GM18951 (cell line): ENCODE measurements around the gene ACTRT3.
"Not testable (repeated sequence)": the region's sequence is repeated elsewhere in the genome, so short reads cannot be mapped to it uniquely, and the experiment has no call there.

Experiments used
- POLR2A ChIP-seq: IDR thresholded peaks from 4 replicates; pipeline ENCODE4 v1.6.1; 2011; ENCODE audit warnings: mild to moderate bottlenecking; ENCODE audit not compliant: insufficient read length, insufficient read depth; ENCODE audit errors: extremely low read depth
- in situ Hi-C: fragments of 300-500 bp; cut with MboI; formaldehyde crosslinking; loops from one replicate; pipeline ENCODE4 v1.12.0; 2022; ENCODE audit warnings: low sequenced_read_pairs, mixed read lengths, inconsistent platforms; ENCODE audit not compliant: unreplicated experiment

Gene ACTRT3

DNA sequence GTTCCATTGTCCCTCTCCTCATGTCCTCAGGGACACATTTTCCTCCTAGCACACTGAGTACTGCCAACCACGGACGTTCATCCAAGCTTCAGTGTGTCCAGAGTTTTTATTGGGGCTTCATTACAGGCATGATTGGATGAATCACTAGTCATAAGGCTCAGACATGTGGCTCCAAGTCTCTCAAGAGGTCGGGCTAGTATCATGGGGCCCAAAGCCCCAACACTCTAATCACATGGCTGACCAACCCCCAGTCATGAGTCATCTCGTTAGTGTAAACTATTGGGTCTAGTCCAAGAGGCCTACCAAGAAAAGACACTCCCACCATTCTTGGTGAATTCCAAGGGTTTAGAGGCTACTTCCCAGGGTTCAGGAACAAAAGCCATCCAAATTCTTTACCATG lies 8.9 kb downstream of the ACTRT3 start:
- no peak for TF ChIP-seq POLR2A
- in situ Hi-C loops: no loop called here

DNA sequence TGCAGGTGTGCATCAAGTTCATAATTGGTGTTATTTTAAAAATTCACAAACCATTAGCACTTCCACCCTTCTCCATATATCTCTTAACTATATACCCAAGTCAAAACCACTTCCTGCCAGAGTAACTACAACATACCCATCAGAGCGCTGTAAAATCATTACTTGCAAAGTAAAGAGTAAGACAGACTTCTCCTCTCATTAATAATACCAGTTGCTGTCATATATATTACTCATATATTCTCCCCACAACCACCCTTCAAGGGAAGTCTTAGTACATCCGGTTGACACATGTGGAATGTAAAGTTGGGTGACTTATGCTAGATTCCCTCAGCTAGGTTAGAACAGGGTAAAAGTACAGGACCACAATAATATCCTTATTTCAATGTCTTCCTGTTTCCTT lies 10.1 kb downstream of the ACTRT3 start:
- in situ Hi-C loops: no loop called here
- TF ChIP-seq POLR2A: no peak

GRCh38 chr3:169758359-169758994 lies 10.9 kb downstream of the ACTRT3 start:
- TF ChIP-seq POLR2A: no peak
- in situ Hi-C loops: no loop called here

GRCh38 chr3:169755488-169755887 lies 13.9 kb downstream of the ACTRT3 start:
- in situ Hi-C loops: no loop called here
- no peak for TF ChIP-seq POLR2A

GRCh38 chr3:169754711-169755110 lies 14.7 kb downstream of the ACTRT3 start:
- in situ Hi-C loops: no loop called here
- no peak for TF ChIP-seq POLR2A

DNA sequence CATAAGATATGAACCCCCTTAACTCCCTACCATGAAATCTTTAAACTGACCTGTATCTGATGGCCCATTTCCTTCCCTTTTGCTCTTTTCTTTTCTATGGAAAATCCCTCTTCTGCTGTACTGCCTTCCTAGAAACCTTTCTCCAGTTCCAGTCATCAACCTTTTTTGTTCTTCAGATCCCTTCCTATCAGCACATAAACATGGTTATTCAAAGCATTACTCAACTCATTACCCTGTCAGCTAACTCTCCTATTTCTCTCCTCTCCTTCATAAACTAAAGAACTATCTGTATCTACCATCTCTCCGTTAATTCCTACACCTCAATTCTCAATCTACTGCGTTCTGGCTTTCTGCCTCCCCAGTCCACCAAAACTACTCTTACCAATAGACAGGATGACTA lies 17.5 kb downstream of the ACTRT3 start:
- in situ Hi-C loops: no loop called here
- TF ChIP-seq POLR2A: no peak

- TF ChIP-seq POLR2A: no peak
- in situ Hi-C loops: no loop called here
Observed at GRCh38 chr3:169750665-169751064, 18.7 kb downstream of the ACTRT3 start.

DNA sequence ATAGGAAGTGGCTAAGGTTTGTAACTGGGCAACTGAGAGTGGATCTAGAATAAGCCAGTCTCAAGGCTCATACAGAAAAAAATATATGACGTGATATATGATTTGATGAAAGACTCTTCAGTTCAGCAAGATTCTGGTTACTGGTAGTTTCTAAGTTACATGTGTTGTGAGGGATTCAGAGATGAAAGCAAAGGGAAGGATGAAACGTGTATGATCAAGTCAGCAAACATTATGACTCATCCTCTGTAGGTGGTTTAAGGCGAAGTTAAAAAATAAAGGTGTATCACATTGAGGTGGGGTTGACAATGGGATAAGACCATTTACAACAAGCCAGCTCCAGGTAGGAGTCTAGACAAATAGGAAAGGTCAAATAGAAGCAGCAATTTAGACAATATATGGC lies 20.7 kb downstream of the ACTRT3 start:
- in situ Hi-C loops: no loop called here
- TF ChIP-seq POLR2A: no peak

GRCh38 chr3:169746924-169747323 lies 22.4 kb downstream of the ACTRT3 start:
- no peak for TF ChIP-seq POLR2A
- in situ Hi-C loops: no loop called here

DNA sequence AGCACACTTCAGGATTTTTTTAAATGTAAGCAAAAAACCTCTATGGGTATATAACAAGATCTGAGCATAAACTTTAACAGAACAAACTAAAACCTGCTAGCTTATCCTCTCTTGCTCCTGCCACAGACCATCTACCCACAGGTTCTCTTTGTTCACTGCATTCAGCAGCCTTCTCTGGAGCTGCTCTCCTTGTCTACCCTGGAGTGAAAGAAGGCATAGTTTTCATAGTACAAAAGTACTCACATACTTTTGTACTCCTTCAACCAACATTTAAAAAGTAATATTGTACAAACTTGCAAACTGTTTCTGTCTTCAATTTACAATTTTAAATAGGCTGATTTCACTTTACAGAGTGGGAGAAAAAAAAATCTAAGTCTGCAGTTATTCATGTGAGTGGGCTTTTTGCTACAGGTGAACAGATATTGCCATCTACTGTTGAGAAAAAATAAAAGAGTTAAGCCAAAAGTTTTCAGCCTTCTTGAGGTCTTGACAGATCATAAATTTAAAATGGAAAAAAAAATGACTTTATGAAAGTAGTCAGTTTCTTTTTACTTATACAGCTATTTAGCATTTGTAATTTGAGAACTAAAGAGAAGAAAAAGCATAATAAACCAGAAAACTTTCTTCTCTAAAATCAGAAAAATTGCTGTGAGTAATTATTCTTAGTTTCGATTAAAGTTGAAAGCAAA lies 24.9 kb downstream of the ACTRT3 start:
- TF ChIP-seq POLR2A: no peak
- in situ Hi-C loops: no loop called here

- in situ Hi-C loops: no loop called here
- TF ChIP-seq POLR2A: no peak
Observed at GRCh38 chr3:169739067-169739466, 30.3 kb downstream of the ACTRT3 start.

- in situ Hi-C loops: not testable (repeated sequence)
Observed at GRCh38 chr3:169731857-169732256, 37.5 kb downstream of the ACTRT3 start.

DNA sequence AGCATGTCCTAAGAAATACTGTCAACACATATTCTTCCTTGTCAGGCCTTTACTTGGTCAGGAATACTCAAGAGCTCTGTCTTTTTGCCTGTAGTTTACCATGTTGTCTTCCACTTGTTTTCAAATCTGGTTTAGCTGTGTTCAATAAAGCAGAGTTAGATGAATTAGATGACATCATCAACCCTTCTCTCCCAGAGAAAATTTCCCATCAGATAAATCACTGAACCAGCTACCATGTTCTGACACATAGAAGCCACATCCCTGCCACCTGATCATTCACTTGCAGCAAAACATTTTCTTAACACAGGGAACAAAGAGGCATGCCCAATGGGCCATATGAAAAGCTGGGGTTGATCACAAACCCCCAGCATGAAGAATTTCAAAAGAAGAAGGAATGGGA lies 46.6 kb downstream of the ACTRT3 start:
- TF ChIP-seq POLR2A: no peak
- in situ Hi-C loops: no loop called here

GRCh38 chr3:169718415-169718814 lies 50.9 kb downstream of the ACTRT3 start:
- in situ Hi-C loops: not testable (repeated sequence)
